H1 (cell line): ENCODE results near the gene TMEM130. TPM values are rescaled to one million over a fixed set of nuclear protein-coding genes. Genes with fewer than 3 reads are reported as not detected.
A peak's percentile ranks its signal among the peaks of the same experiment; 100 is the strongest.

Source experiments
- CTCF ChIA-PET: fragments of 300-600 bp; sonication (Branson Sonifier 250); formaldehyde crosslinking; loops from one replicate; lab custom pipeline; 2021; ENCODE audit not compliant: partially characterized antibody; lab: Charles Lee
- POLR2A ChIA-PET: fragments of 300-600 bp; sonication (Branson Sonifier 250); formaldehyde crosslinking; loops from one replicate; lab custom pipeline; 2021; ENCODE audit warnings: inconsistent platforms; ENCODE audit not compliant: partially characterized antibody; lab: Charles Lee
- DNase-seq, 2 experiments: peaks; one replicate each; pipeline versions ENCODE4 v3.0.0 to v3.0.0-alpha.2; 2010 to 2022; ENCODE audit warnings: low spot score in 2 of 2, low read depth in 1 of 2, mixed read lengths in 1 of 2
- FAIRE-seq: peaks from 2 replicates; lab custom pipeline; 2011; peaks lifted over from hg19 to GRCh38; lab: Jason Lieb, UNC
- H2AFZ ChIP-seq: 2 replicates; pipeline ENCODE4 v1.8.1; 2012; ENCODE audit warnings: low read length, inconsistent platforms
- H2AK5ac ChIP-seq: 2 replicates; pipeline ENCODE4 v1.6.1; 2013; ENCODE audit warnings: low read depth, low read length
- H2BK120ac ChIP-seq: replicated peaks from 2 replicates; pipeline ENCODE3; 2013; ENCODE audit warnings: low read depth, low read length, inconsistent platforms
- H2BK12ac ChIP-seq: 2 replicates; pipeline ENCODE4 v1.6.1; 2013; ENCODE audit warnings: low read depth, low read length
- H2BK15ac ChIP-seq: 2 replicates; pipeline ENCODE4 v1.6.1; 2013; ENCODE audit warnings: low read length
- H2BK20ac ChIP-seq: 2 replicates; pipeline ENCODE4 v1.6.1; 2013; ENCODE audit warnings: low read length
- H2BK5ac ChIP-seq: 2 replicates; pipeline ENCODE4 v1.6.1; 2013; ENCODE audit warnings: low read depth, low read length
- H3K14ac ChIP-seq: 2 replicates; pipeline ENCODE4 v1.6.1; 2013; ENCODE audit warnings: inconsistent platforms; ENCODE audit not compliant: insufficient read length
- H3K18ac ChIP-seq: 2 replicates; pipeline ENCODE4 v1.6.1; 2013; ENCODE audit warnings: low read length; ENCODE audit errors: extremely low read depth
- H3K23ac ChIP-seq: 2 replicates; pipeline ENCODE4 v1.6.1; 2013; ENCODE audit warnings: inconsistent platforms; ENCODE audit not compliant: insufficient read length
- H3K23me2 ChIP-seq: 2 replicates; pipeline ENCODE4 v1.6.1; 2013; ENCODE audit warnings: low read depth, low read length
- H3K27ac ChIP-seq: 2 replicates; pipeline ENCODE4 v1.6.1; 2011; ENCODE audit warnings: low read depth, low read length, inconsistent platforms
- H3K27me3 ChIP-seq, 4 experiments: replicated peaks in 1 of 4; 1 replicate in 1 of 4; 2 replicates in 3 of 4; pipeline versions ENCODE4 v1.6.1 to v1.8.1; 2011 to 2013; ENCODE audit warnings: low read length in 3 of 4, mild to moderate bottlenecking in 3 of 4, inconsistent platforms in 2 of 4, mixed read lengths in 2 of 4, moderate library complexity in 1 of 4; ENCODE audit not compliant: control insufficient read depth in 3 of 4, insufficient read depth in 3 of 4; ENCODE audit errors: extremely low read depth in 1 of 4
- H3K36me3 ChIP-seq, 4 experiments: 2 replicates each; pipeline versions ENCODE4 v1.6.1 to v1.8.1; 2011 to 2013; ENCODE audit warnings: mild to moderate bottlenecking in 4 of 4, low read length in 3 of 4, moderate library complexity in 2 of 4, control low read depth in 1 of 4, inconsistent platforms in 1 of 4; ENCODE audit not compliant: insufficient read depth in 4 of 4, control insufficient read depth in 2 of 4
- H3K4ac ChIP-seq: replicated peaks from 2 replicates; pipeline ENCODE3; 2013; ENCODE audit warnings: low read length, low read depth, mixed read lengths, inconsistent platforms; ENCODE audit not compliant: insufficient read length
- H3K4me1 ChIP-seq, 4 experiments: replicated peaks in 1 of 4; 1 replicate in 1 of 4; 2 replicates in 3 of 4; pipeline versions ENCODE4 v1.6.1 to v1.8.1; 2011 to 2013; ENCODE audit warnings: low read length in 3 of 4, inconsistent platforms in 2 of 4, mixed read lengths in 1 of 4; ENCODE audit not compliant: insufficient read depth in 4 of 4, control insufficient read depth in 3 of 4
- H3K4me2 ChIP-seq, 2 experiments: 2 replicates each; pipeline versions ENCODE4 v1.6.1 to v1.8.1; 2011 to 2013; ENCODE audit warnings: low read depth in 2 of 2, low read length in 2 of 2, control low read depth in 1 of 2, inconsistent platforms in 1 of 2, mild to moderate bottlenecking in 1 of 2; ENCODE audit not compliant: insufficient read depth in 1 of 2
- H3K4me3 ChIP-seq, 4 experiments: fragments of 200-600, 300-600 bp in 1 of 4; sonication (generic), shearing (Covaris generic), sonication (Bioruptor Twin) in 1 of 4; 2 replicates each; pipeline versions ENCODE4 v1.5.1 to v1.8.1; 2011 to 2016; ENCODE audit warnings: low read length in 4 of 4, low read depth in 3 of 4, control low read depth in 2 of 4, inconsistent platforms in 2 of 4, mild to moderate bottlenecking in 2 of 4, mixed read lengths in 1 of 4, moderate library complexity in 1 of 4; ENCODE audit not compliant: insufficient read depth in 2 of 4; ENCODE audit errors: extremely low read depth in 1 of 4
- H3K56ac ChIP-seq: replicated peaks from 2 replicates; pipeline ENCODE3; 2013; ENCODE audit warnings: low read depth, mild to moderate bottlenecking, mixed read lengths, low read length, inconsistent platforms; ENCODE audit not compliant: insufficient read length
- H3K79me1 ChIP-seq: 2 replicates; pipeline ENCODE4 v1.6.1; 2013; ENCODE audit warnings: low read depth, low read length, control low read depth
- H3K79me2 ChIP-seq, 2 experiments: 2 replicates each; pipeline versions ENCODE4 v1.6.1 to v1.8.1; 2012 to 2013; ENCODE audit warnings: low read length in 2 of 2, mild to moderate bottlenecking in 2 of 2, inconsistent platforms in 1 of 2; ENCODE audit not compliant: insufficient read depth in 2 of 2, control insufficient read depth in 1 of 2
- H3K9ac ChIP-seq, 4 experiments: replicated peaks in 1 of 4; 1 replicate in 1 of 4; 2 replicates in 3 of 4; pipeline versions ENCODE4 v1.6.1 to v1.8.1; 2011 to 2013; ENCODE audit warnings: low read depth in 3 of 4, low read length in 3 of 4, control low read depth in 2 of 4, mild to moderate bottlenecking in 2 of 4, moderate library complexity in 2 of 4, inconsistent platforms in 1 of 4; ENCODE audit errors: extremely low read depth in 1 of 4
- H3K9me3 ChIP-seq, 2 experiments: 2 replicates each; pipeline versions ENCODE4 v1.6.1 to v1.8.1; 2012 to 2013; ENCODE audit warnings: mild to moderate bottlenecking in 2 of 2, moderate library complexity in 2 of 2, control low read depth in 1 of 2, inconsistent platforms in 1 of 2, low read depth in 1 of 2, low read length in 1 of 2, mixed read lengths in 1 of 2; ENCODE audit not compliant: insufficient read depth in 2 of 2
- H4K20me1 ChIP-seq, 2 experiments: replicated peaks in 1 of 2; 2 replicates each; pipeline versions ENCODE3 to v1.8.1; 2011 to 2013; ENCODE audit warnings: inconsistent platforms in 2 of 2, low read length in 2 of 2, mild to moderate bottlenecking in 1 of 2; ENCODE audit not compliant: insufficient read depth in 2 of 2, control insufficient read depth in 1 of 2
- H4K5ac ChIP-seq: 2 replicates; pipeline ENCODE4 v1.6.1; 2013; ENCODE audit warnings: low read length, low read depth, mixed read lengths, inconsistent platforms; ENCODE audit not compliant: insufficient read length
- H4K8ac ChIP-seq: 2 replicates; pipeline ENCODE4 v1.8.0; 2013; ENCODE audit warnings: mild to moderate bottlenecking, moderate library complexity, low read length, inconsistent platforms; ENCODE audit not compliant: insufficient read depth; ENCODE audit errors: extremely low read depth
- H4K91ac ChIP-seq: replicated peaks from 2 replicates; pipeline ENCODE3; 2013; ENCODE audit warnings: low read length, mixed read lengths, inconsistent platforms; ENCODE audit not compliant: insufficient read length
- WGBS, 2 experiments: shearing (Covaris generic) in 1 of 2; methylation state at CpG; one replicate each; pipeline versions ENCODE4 v1.1.6 to v1.1.7; 2013 to 2015; ENCODE audit warnings: low lambda C conversion rate in 2 of 2, mixed read lengths in 2 of 2, inconsistent platforms in 1 of 2, low coverage in 1 of 2, missing lambda C conversion rate in 1 of 2; ENCODE audit not compliant: insufficient replicate concordance in 2 of 2, insufficient coverage in 1 of 2, insufficient read length in 1 of 2; ENCODE audit errors: extremely low coverage in 1 of 2, missing lambda C conversion rate in 1 of 2; 5-methylcytosine and 5-hydroxymethylcytosine counted together
- polyA plus RNA-seq, 7 experiments: library from polyadenylated mRNA; depleted of rRNA in 3 of 7; stranded (reverse) in 5 of 7; unstranded in 2 of 7; fragments of >200 nt in 5 of 7; fragments of 200-250 nt in 2 of 7; gene quantifications; 1 replicate in 5 of 7; 2 replicates in 1 of 7; 4 replicates in 1 of 7; pipeline versions ENCODE4 v1.2.1 to v1.2.3, GENCODE V29; 2011 to 2013; ENCODE audit warnings: missing spikeins in 2 of 7, mixed read lengths in 2 of 7
- total RNA-seq: library from RNA; stranded (reverse); fragmentation: NEBNext Ultra II Directional; extraction: Animal tissue kit (Norgen Biotek cat#: 25700); gene quantifications from 2 replicates; pipeline ENCODE4 v1.2.1, GENCODE V29; 2021

Gene TMEM130
- total and polyA plus RNA-seq, 2 of the 8 experiments (the other 6 are each of a cell fraction or from before 2014, with no cell fraction given): 2.9 to 6.6 TPM

- no peaks in the 10 kb centered on the region for H3K23me2 ChIP-seq
- H3K18ac ChIP-seq: no peak overlapping the region
- no peaks in the 10 kb centered on the region for H3K79me2 ChIP-seq
- no peaks in the 10 kb centered on the region for H3K79me1 ChIP-seq
- FAIRE-seq: peak; percentile 89
- no peak overlapping the region for H2BK12ac ChIP-seq
- DNase-seq: peak; percentile 44 to 93
- no peak overlapping the region for H3K4ac ChIP-seq
- H3K27ac ChIP-seq: no peak overlapping the region
- POLR2A ChIA-PET: interaction anchor here (0.6 to 1.2 kb wide), 2 partner anchors 191 to 430 kb away, joined by 3 read pairs; no protein-coding TSS in a partner anchor
- no peaks in the 10 kb centered on the region for H4K20me1 ChIP-seq
- no peak overlapping the region for H3K23ac ChIP-seq
- H2BK20ac ChIP-seq: no peak overlapping the region
- no peak overlapping the region for H2BK120ac ChIP-seq
- H4K5ac ChIP-seq: peak overlapping the region; percentile 13
- peaks cover 0 to 5% (median 2%) of the 10 kb centered on the region in 4 experiments; a peak in 4 of 7 replicates for H3K4me1 ChIP-seq
- H3K9ac ChIP-seq: no peak overlapping the region
- no peak overlapping the region for H3K14ac ChIP-seq
- H3K4me2 ChIP-seq: peak overlapping the region; percentile 0 to 44; a peak in 3 of 4 replicates
- CTCF ChIA-PET: interaction anchor here (0.5 to 24.2 kb wide), 44 partner anchors 5 to 466 kb away, joined by 3 to 365 read pairs (median 4); partner anchors contain the start of gene TRRAP
- H3K4me3 ChIP-seq: peak overlapping the region in 1 of 4 experiments; percentile 15; a peak in 2 of 8 replicates
- H2BK5ac ChIP-seq: no peak overlapping the region
- no peak overlapping the region for H2AK5ac ChIP-seq
- H2AFZ ChIP-seq: no peak overlapping the region
- no peak overlapping the region for H3K56ac ChIP-seq
- no peak overlapping the region for H4K91ac ChIP-seq
- no peaks in the 10 kb centered on the region for H3K9me3 ChIP-seq
- H3K27me3 ChIP-seq: no peaks in the 10 kb centered on the region
- no peak overlapping the region for H2BK15ac ChIP-seq
- H3K36me3 ChIP-seq: no peaks in the 10 kb centered on the region
- WGBS, 2 experiments: 20% methylated on average over 10 of the region's 10 CpGs; no CpG with 5 or more reads in 1 of the 2 experiments
- no peak overlapping the region for H4K8ac ChIP-seq
Measured at GRCh38 chr7:98836811-98837629, 32.8 kb downstream of the TMEM130 start.
